HCT116 (cell line): ENCODE data around the gene SH2B3.

Source experiments
- CEBPB ChIP-seq: IDR thresholded peaks from 2 replicates; pipeline ENCODE4 v1.6.1; 2012; ENCODE audit warnings: low read depth
- CTCF ChIP-seq, 3 experiments: fragments of 200-600 bp in 1 of 3; sonication (generic) in 1 of 3; IDR thresholded peaks in 2 of 3; conservative IDR thresholded peaks in 1 of 3; 2 replicates each; pipeline ENCODE4 v1.5.1; 2012 to 2017; ENCODE audit warnings: low read depth in 2 of 3, low read length in 2 of 3, antibody characterized with exemption in 1 of 3, borderline replicate concordance in 1 of 3, control low read depth in 1 of 3, mild to moderate bottlenecking in 1 of 3, mixed read lengths in 1 of 3, mixed run types in 1 of 3, moderate library complexity in 1 of 3; ENCODE audit not compliant: insufficient read depth in 1 of 3
- POLR2A ChIP-seq: IDR thresholded peaks from 2 replicates; pipeline ENCODE4 v1.7.0; 2011; ENCODE audit warnings: borderline replicate concordance; ENCODE audit not compliant: insufficient read depth, insufficient read length; ENCODE audit errors: extremely low read depth
- ZFX ChIP-seq: fragments of 450-650 bp; IDR thresholded peaks from 2 replicates; pipeline ENCODE4 v1.6.1; 2017

- no peak for TF ChIP-seq CTCF (IDR thresholded peaks at IDR 0.05 in 2 of 3, conservative IDR thresholded peaks at IDR 0.05 in 1 of 3; ENCODE audit: borderline replicate concordance in 1 of 3, insufficient read depth in 1 of 3, low read depth in 2 of 3, low read length in 2 of 3)
- TF ChIP-seq CEBPB: no peak
- no peak for TF ChIP-seq ZFX
- TF ChIP-seq POLR2A: no peak
These were observed 51.9 kb downstream of the SH2B3 start for GRCh38 chr12:111457577-111457976.
